Body of pancreas (tissue), 4 donors: ENCODE measurements around the gene AGMAT. TPM values are rescaled to one million over a fixed set of nuclear protein-coding genes. Genes with fewer than 3 reads are reported as not detected.

Experiments
- ATAC-seq: fragments of 150-250 bp; one replicate; pipeline ENCODE4 v1.9.1; 2016
- DNase-seq, 4 donors: peaks; one replicate each; pipeline ENCODE4 v3.0.0-alpha.2; 2019
- H3K27ac ChIP-seq, 4 donors: fragments of 200-600 bp; sonication (generic); 1 replicate in 3 of 4; 2 replicates in 1 of 4; pipeline versions ENCODE4 v1.5.1 to v1.6.1; 2016 to 2019; ENCODE audit warnings: mild to moderate bottlenecking in 1 of 4, mixed read lengths in 1 of 4, moderate library complexity in 1 of 4
- H3K27me3 ChIP-seq, 2 donors: fragments of 200-600 bp; sonication (generic); one replicate each; pipeline ENCODE4 v1.6.0; 2016; ENCODE audit warnings: mild to moderate bottlenecking in 1 of 2
- H3K36me3 ChIP-seq, 2 donors: fragments of 200-600 bp; sonication (generic); replicated peaks in 1 of 2; 2 replicates each; pipeline ENCODE4 v1.5.1; 2016; ENCODE audit warnings: low read depth in 2 of 2; ENCODE audit not compliant: insufficient read depth in 1 of 2
- H3K4me1 ChIP-seq: fragments of 200-600 bp; sonication (generic); one replicate; pipeline ENCODE4 v1.6.0; 2016
- H3K4me3 ChIP-seq, 2 donors: fragments of 200-600 bp; sonication (generic); 1 replicate in 1 of 2; 2 replicates in 1 of 2; pipeline ENCODE4 v1.5.1; 2016 to 2019
- H3K9me3 ChIP-seq, 3 donors: fragments of 200-600 bp; sonication (generic); 1 replicate in 2 of 3; 2 replicates in 1 of 3; pipeline ENCODE4 v1.5.1; 2016
- CTCF ChIP-seq, 7 experiments: fragments of 450-650 bp in 4 of 7; fragments of 200-600 bp in 3 of 7; sonication (generic) in 3 of 7; IDR thresholded peaks; one replicate each; pipeline ENCODE4 v1.5.1; 2016 to 2019; ENCODE audit warnings: antibody characterized with exemption in 7 of 7
- POLR2A ChIP-seq, 3 donors: fragments of 450-650 bp; IDR thresholded peaks; one replicate each; pipeline ENCODE4 v1.6.1; 2016; ENCODE audit warnings: antibody characterized with exemption in 3 of 3, mild to moderate bottlenecking in 2 of 3
- WGBS, 2 donors: methylation state at CpG; one replicate each; pipeline ENCODE4 v1.1.5; 2017; 5-methylcytosine and 5-hydroxymethylcytosine counted together
- intact Hi-C: fragments of 100-400 bp; cut with DNase I; formaldehyde crosslinking; loops from one replicate; pipeline ENCODE4 v1.15.1; 2023
- total RNA-seq, 2 donors: library from RNA; depleted of rRNA; stranded (reverse); fragments of >200 nt; gene quantifications; one replicate each; pipeline ENCODE4 v1.1.0, GENCODE V29; 2016

AGMAT gene
- total RNA-seq, 2 donors from 2014 or later: 0.33 to 0.52 TPM

- DNase-seq: no peak
- peaks cover 67% of the 10 kb centered on the region for H3K4me1 ChIP-seq
- no peaks in the 10 kb centered on the region for H3K9me3 ChIP-seq
- no peak overlapping the region for H3K27ac ChIP-seq
- intact Hi-C loops: no loop called here
- 89 to 92% methylated on average over 7 of the region's 7 CpGs for WGBS, 2 donors
- no peak overlapping the region for H3K4me3 ChIP-seq
- H3K36me3 ChIP-seq: peaks cover 0 to 3% of the 10 kb centered on the region in 2 donors
- no peak for ATAC-seq
- no peaks in the 10 kb centered on the region for H3K27me3 ChIP-seq
- TF ChIP-seq CTCF (IDR thresholded peaks at IDR 0.05) (no peak), POLR2A (IDR thresholded peaks at IDR 0.05) (no peak)
Measured at GRCh38 chr1:15622712-15623373, 38.0 kb upstream of the AGMAT start.

- no peaks in the 10 kb centered on the region for H3K36me3 ChIP-seq
- H3K27me3 ChIP-seq: no peaks in the 10 kb centered on the region
- TF ChIP-seq POLR2A (IDR thresholded peaks at IDR 0.05): no peak
- TF ChIP-seq CTCF (IDR thresholded peaks at IDR 0.05): no peak
- peaks cover 67% of the 10 kb centered on the region for H3K4me1 ChIP-seq
- intact Hi-C loops: no loop called here
- DNase-seq (no peak), ATAC-seq (no peak)
- WGBS, 2 donors: 78 to 85% methylated on average over 5 of the region's 5 CpGs
- H3K4me3 ChIP-seq: no peak overlapping the region
- H3K9me3 ChIP-seq: no peaks in the 10 kb centered on the region
- H3K27ac ChIP-seq: no peak overlapping the region
Measured at GRCh38 chr1:15621975-15622374, 37.1 kb upstream of the AGMAT start.

- H3K4me1 ChIP-seq: peaks cover 74% of the 10 kb centered on the region
- no peak for TF ChIP-seq POLR2A (IDR thresholded peaks at IDR 0.05)
- TF ChIP-seq CTCF (IDR thresholded peaks at IDR 0.05): no peak
- no peak overlapping the region for H3K4me3 ChIP-seq
- DNase-seq: no peak
- H3K27ac ChIP-seq: no peak overlapping the region
- no peak for ATAC-seq
- intact Hi-C loops: no loop called here
- no peaks in the 10 kb centered on the region for H3K36me3 ChIP-seq
- WGBS, 2 donors: 91 to 94% methylated on average over 7 of the region's 7 CpGs
- H3K27me3 ChIP-seq: no peaks in the 10 kb centered on the region
- no peaks in the 10 kb centered on the region for H3K9me3 ChIP-seq
Measured at GRCh38 chr1:15620902-15621682, 36.2 kb upstream of the AGMAT start.

GRCh38 chr1:15620155-15620545 is 35.3 kb upstream of the AGMAT start:
- intact Hi-C loops: no loop called here
- H3K4me1 ChIP-seq: peaks cover 69% of the 10 kb centered on the region
- no peak for ATAC-seq
- WGBS, 2 donors: 45 to 50% methylated on average over 1 of the region's 1 CpG
- no peak for DNase-seq
- H3K9me3 ChIP-seq: no peaks in the 10 kb centered on the region
- peak overlapping the region in 2 of 4 donors; percentile 98 to 100 for H3K27ac ChIP-seq
- no peaks in the 10 kb centered on the region for H3K36me3 ChIP-seq
- H3K4me3 ChIP-seq: no peak overlapping the region
- TF ChIP-seq POLR2A (IDR thresholded peaks at IDR 0.05): no peak
- no peak for TF ChIP-seq CTCF (IDR thresholded peaks at IDR 0.05)
- no peaks in the 10 kb centered on the region for H3K27me3 ChIP-seq
